Left ventricle myocardium superior (tissue), 1 donor: ENCODE results near the gene TSSC4. TPM values are rescaled to one million over a fixed set of nuclear protein-coding genes. Genes with fewer than 3 reads are reported as not detected.

ENCODE experiments used
- ATAC-seq: fragments of 200-7000 bp; cut with Tn5 transposase; one replicate; pipeline ENCODE4 v1.9.1; 2020; ENCODE audit warnings: mild to moderate bottlenecking, moderate library complexity
- DNase-seq: peaks from one replicate; pipeline ENCODE4 v3.0.0-alpha.2; 2020
- intact Hi-C: fragments of 100-400 bp; cut with micrococcal nuclease; formaldehyde crosslinking; loops from one replicate; pipeline ENCODE4 v1.11.0; 2022
- total RNA-seq: library from RNA; stranded (reverse); fragmentation: NEBNext Ultra II Directional; extraction: Animal tissue kit (Norgen Biotek cat#: 25700); gene quantifications from one replicate; pipeline ENCODE4 v1.2.1, GENCODE V29; 2021
- donor health status: DM: no; HTN: yes; CAD: no; lungs with severe emphysema.

TSSC4 gene
- total RNA-seq, 1 donor from 2014 or later = 34.8 TPM

DNA sequence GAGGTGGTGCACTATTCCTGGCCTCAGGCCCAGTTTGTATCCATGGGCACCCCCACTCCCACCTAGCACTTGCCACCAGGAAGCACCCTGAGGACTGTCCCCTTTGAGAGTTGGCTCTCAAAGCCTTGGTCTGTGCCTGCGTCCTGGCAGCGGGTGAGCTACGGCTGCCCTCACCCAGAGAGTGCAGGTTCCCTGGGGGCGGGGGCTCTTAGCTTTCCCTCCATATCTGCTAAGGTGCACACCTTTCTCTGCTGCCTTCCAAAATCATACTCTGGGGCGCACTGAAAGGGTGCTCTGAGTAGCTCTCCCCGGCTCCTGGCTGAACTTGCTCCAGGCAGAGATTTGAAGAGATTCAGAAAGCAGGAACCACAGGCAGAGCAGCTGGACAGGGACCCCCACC is 51.4 kb downstream of the TSSC4 start:
- ATAC-seq = no peak
- DNase-seq = no peak
- intact Hi-C loops = no loop called here

DNA sequence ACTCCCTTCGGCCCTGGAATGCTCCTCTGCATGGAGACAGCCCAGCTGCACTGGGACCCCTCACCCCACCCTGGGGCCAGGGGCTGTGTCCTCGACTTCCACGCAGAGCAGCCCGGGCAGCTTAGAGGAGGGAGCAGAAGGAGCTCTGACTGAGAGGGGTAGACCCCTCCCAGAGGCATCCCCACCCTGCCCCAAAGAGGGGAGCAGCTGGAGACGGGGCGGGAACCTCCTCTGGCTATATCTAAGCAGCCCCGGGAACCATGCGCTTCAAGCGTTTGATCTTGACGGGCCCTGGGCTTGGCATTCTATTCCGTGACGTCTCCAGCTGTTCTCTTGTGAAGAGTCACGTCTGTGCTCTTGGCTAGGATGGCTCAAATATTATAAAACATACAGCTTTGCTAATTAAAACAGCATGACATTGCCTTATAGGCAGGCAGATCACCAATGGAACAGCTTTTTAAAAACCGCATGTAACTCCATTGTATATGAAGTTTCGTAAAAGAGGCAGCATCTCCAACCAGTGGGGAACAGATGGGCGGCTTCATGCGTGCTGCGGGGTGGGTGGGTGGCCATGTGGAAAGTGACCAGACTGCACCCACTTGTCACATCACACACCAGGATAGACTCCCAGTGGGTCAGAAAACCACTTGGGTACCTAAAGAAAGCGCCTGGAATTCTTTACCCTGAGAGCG is 51.9 kb downstream of the TSSC4 start:
- ATAC-seq (peak; percentile 40), DNase-seq (no peak)
- intact Hi-C loops = no loop called here

DNA sequence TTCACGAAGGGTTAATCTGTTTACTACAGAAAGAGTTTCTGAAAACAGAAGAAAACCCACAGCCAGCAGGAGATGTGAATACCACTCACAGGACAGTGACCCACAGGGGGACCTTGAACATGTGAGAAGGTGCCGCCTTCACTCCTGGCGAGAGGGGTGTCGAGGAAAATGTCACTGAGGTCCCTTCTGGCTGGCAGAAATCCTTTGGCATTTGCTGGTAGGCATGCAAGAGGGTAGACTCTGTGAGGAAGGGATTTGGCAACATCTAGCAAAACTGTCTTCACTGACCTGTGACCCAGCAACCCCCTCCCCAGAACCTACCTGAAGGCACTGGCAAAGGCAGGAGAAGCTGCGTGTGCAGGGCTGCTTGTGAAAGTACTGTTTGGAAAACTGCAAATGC is 52.9 kb downstream of the TSSC4 start:
- no peak for DNase-seq
- intact Hi-C loops = no loop called here

More for the DNA sequence above, 52.9 kb downstream of the TSSC4 start:
- no peak for ATAC-seq

Other genes with a start within 250 kb of the TSSC4 start
- gene INS, start 239.5 kb upstream of the TSSC4 start, total RNA-seq = not detected
- gene TH, start 228.9 kb upstream of the TSSC4 start, total RNA-seq = not detected
- gene ASCL2, start 130.2 kb upstream of the TSSC4 start, total RNA-seq = 0.17 TPM
- gene C11orf21, start 98.8 kb upstream of the TSSC4 start, total RNA-seq = 66.5 TPM
- gene TSPAN32, start 98.7 kb upstream of the TSSC4 start, total RNA-seq = 19.9 TPM
- gene CD81, start 23.4 kb upstream of the TSSC4 start, total RNA-seq = 653 TPM
- not detected for gene TRPM5, start 43.8 kb downstream of the TSSC4 start, total RNA-seq
- gene KCNQ1, start 44.3 kb downstream of the TSSC4 start, total RNA-seq = 49.7 TPM